ENCODE data around the gene ACACA.

ACACA gene

GRCh38 chr17:37060094-37060493 is 346.5 kb downstream of the ACACA start:
- FAIRE-seq: no peak

GRCh38 chr17:37059493-37059892 is 347.1 kb downstream of the ACACA start:
- no peak for FAIRE-seq

- no peak for FAIRE-seq
Measured at GRCh38 chr17:37056622-37057021, 350.0 kb downstream of the ACACA start.

DNA sequence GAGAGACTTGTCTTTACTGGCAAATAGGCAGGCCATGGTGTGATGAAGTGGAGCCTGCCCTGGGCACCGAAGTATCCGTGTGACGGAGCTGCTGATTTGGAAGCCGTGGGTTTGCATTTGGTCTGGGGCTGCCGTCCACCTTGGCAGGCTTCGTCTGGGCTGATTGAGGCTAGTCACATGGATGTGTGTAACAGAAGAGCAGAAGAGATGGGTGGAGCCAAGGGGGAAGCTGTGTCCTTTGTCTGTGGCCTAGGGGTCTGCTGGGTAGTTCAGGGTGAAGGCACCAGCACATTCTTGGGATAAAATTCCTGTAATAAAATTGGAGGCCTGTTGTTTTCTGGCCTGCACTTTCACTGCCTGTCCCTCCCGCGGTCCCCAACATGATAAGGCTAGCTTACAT is 351.7 kb downstream of the ACACA start:
- no peak for FAIRE-seq

DNA sequence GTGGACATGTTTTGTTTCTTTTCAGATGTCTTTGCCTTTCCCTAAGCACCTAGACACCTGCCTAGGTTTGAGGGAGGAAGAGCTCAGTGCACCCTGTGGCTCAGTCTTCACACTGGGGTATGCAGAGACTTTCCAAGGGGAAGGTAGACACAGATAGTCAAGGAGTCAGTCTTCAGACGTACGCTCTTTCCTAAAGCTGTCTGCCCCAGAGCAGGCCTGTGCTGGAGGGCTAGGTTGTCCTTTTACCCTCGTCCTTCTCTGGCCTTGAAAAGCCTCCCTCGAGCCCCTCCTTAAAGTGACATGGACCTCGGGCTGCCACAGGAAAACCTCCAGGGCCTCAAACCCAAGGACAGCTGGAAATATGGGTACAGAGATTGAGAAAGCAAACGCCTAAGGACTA is 354.2 kb downstream of the ACACA start:
- FAIRE-seq: no peak

GRCh38 chr17:37051833-37052232 is 354.8 kb downstream of the ACACA start:
- FAIRE-seq: no peak

- no peak for FAIRE-seq
Measured at GRCh38 chr17:37051381-37051780, 355.3 kb downstream of the ACACA start.

GRCh38 chr17:37050920-37051319 is 355.7 kb downstream of the ACACA start:
- no peak for FAIRE-seq

DNA sequence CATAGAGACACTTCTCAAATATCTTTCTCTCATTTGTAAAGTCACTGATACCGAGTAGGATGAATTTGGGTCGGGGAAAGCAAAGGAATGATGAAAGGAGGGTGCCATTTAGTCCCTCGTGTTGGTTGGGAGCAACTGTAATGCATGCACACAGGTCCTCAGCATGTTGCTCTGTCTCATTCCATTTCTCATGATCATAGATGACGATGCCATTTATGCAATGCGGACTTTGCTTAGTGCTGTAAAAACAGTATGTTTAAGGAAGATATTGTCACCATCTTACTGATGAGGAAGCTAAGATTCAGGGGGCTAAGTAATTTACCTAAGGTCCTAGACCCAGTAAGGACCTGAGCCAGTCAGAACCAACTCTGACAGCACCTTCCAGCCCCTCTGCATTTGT is 357.8 kb downstream of the ACACA start:
- FAIRE-seq: no peak

- FAIRE-seq: no peak
Measured at GRCh38 chr17:37047631-37048104, 359.0 kb downstream of the ACACA start.

GRCh38 chr17:37045351-37045922 is 361.2 kb downstream of the ACACA start:
- no peak for FAIRE-seq

DNA sequence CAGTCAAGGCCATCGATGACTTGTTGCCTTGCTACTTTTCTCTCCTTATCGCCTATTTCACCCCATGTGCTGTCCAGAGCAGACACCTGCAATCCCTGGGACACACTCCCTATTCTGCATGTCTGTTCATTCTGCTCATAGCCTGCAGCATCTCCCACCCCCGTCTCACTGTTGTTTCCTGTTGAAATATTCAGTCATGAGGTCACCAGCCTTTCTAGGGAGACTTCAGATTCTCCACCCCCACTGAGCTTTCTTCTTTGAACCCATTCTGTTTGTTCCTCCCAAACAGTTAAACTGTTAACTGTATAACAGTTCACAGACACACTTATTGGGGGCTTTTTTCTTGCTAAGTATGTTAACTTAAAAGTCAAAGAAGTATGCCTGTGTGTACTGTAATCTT is 363.4 kb downstream of the ACACA start:
- no peak for FAIRE-seq

DNA sequence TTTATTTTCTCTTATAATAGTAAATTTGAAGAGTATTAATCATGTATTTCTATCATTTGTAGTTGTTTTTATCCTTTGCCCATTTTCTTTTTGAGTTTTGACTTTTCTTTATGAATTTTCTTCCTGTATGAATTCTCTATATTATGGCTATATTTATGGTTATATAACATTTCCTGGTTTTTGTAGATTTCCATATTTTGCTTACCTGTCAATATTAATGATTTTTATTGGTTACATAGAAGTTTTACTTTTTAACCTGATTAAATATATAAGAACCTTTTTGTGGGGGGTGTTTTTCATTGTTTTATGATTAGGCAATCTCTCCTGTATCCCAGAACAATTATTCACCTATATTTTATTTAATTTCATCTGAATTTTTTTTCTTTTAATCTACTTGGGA is 364.7 kb downstream of the ACACA start:
- FAIRE-seq: no peak

DNA sequence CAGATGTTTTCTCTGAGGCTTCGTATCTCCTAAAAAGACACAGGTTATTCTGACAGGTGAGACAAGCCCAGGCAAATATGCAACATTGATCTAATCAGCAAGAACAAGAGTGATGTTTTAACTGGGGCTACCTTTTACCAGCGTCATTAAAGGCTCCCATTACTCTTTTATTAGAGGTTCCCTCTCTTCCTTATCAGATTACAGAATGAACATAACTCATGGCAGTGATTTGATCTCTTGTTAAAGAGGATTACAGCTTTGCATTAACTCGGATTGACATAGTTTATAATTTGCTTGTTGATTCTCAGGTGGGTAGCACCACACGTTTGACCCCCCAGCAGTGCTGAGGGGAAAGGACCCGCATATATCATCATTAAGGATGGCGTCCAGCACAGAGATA is 367.4 kb downstream of the ACACA start:
- FAIRE-seq: no peak

GRCh38 chr17:37037590-37038155 is 369.0 kb downstream of the ACACA start:
- no peak for FAIRE-seq

Measured in TTC549 (cell line).